ENCODE results near the gene OPCML. TPM values are rescaled to one million over a fixed set of nuclear protein-coding genes. Genes with fewer than 3 reads are reported as not detected.

OPCML gene
- total and polyA plus RNA-seq, 2 donors, result 0.06 to 2.3 TPM

- Histone ChIP-seq H3K27ac (ENCODE audit: low read depth) (no peak overlapping the region), H3K4me1 (ENCODE audit: insufficient read depth) (no peaks in the 10 kb centered on the region), H3K4me3 (ENCODE audit: low read depth, low read length) (no peak overlapping the region), H3K36me3 (ENCODE audit: insufficient read depth) (no peaks in the 10 kb centered on the region)
- whole genome bisulfite sequencing, result 69% methylated on average over 3 of the region's 3 CpGs
- no peak for DNase-seq (ENCODE audit: extremely low spot score)
These were observed 559.7 kb downstream of the OPCML start for GRCh38 chr11:132972565-132972964.

- Histone ChIP-seq H3K27ac (ENCODE audit: low read depth) (no peak overlapping the region), H3K4me1 (ENCODE audit: insufficient read depth) (no peaks in the 10 kb centered on the region), H3K4me3 (ENCODE audit: low read depth, low read length) (no peak overlapping the region), H3K36me3 (ENCODE audit: insufficient read depth) (no peaks in the 10 kb centered on the region)
- DNase-seq (ENCODE audit: extremely low spot score), result no peak
- WGBS, result 46% methylated on average over 4 of the region's 4 CpGs
These were observed 561.0 kb downstream of the OPCML start for GRCh38 chr11:132971351-132971750.

DNA sequence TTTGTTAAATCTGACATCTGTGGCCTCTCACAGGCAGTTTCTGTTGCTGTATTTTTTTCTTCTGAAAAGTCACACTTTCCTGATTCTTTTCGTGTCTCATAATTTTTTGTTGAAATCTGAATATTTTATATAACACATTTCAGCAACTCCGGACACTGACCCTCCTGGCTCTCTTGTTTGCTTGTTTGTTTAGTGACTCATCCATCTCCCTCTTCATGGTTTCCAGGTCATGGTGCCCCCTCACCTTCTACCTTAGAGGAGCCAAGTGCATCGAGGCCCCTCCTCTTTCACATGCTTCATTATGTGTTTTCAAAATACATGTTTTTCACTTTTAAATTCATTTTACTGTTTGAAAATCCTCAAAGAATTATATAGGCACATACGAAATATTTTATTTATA lies 562.4 kb downstream of the OPCML start:
- 80% methylated on average over 4 of the region's 4 CpGs for WGBS
- no peak overlapping the region for H3K27ac ChIP-seq (ENCODE audit: low read depth)
- H3K36me3 ChIP-seq (ENCODE audit: insufficient read depth), result no peaks in the 10 kb centered on the region
- H3K4me3 ChIP-seq (ENCODE audit: low read depth, low read length), result no peak overlapping the region
- no peak for DNase-seq (ENCODE audit: extremely low spot score)
- no peaks in the 10 kb centered on the region for H3K4me1 ChIP-seq (ENCODE audit: insufficient read depth)

DNA sequence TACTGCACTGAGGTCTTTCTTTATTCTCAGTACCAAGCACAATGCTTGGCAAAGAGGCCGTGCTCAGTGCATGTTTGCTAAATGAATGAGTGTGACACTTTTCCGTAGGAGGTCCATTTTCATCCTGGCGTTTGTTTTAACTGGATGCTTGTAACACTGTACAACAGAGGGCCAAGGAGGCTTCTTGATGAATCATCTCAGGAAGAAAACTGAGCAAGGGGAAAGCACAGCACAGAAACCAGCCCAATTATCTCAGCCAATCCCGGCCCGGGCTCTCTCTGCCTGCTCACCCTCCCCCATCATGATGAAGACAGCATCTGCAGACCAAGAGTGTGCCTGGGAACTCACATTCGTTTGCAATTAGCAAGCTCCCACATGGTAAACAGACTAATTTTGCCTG lies 570.3 kb downstream of the OPCML start:
- Histone ChIP-seq H3K4me1 (ENCODE audit: insufficient read depth) (no peaks in the 10 kb centered on the region), H3K36me3 (ENCODE audit: insufficient read depth) (no peaks in the 10 kb centered on the region), H3K4me3 (ENCODE audit: low read depth, low read length) (no peak overlapping the region), H3K27ac (ENCODE audit: low read depth) (no peak overlapping the region)
- WGBS, result 42% methylated on average over 6 of the region's 6 CpGs
- DNase-seq (ENCODE audit: extremely low spot score), result no peak

DNA sequence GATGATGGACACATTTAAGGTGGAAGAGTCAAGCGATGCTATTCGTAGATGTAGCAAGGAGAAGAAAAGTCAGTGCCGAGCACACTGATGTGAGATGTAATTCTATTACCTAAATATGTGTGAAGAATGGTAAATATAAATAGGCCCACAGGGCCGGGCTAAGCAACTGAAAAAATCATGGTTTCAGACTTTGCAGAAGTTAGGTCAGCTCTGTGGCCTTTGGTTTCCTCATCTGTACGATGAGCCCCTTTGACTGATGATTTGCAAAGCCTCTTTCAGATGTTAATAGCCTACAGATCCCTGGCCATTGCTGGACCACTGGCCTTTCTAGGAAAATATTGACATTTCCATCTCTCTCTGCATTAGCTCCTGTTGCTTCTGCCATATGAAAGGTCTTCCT lies 570.8 kb downstream of the OPCML start:
- WGBS, result 83% methylated on average over 5 of the region's 5 CpGs
- Histone ChIP-seq H3K4me1 (ENCODE audit: insufficient read depth) (no peaks in the 10 kb centered on the region), H3K27ac (ENCODE audit: low read depth) (no peak overlapping the region), H3K36me3 (ENCODE audit: insufficient read depth) (no peaks in the 10 kb centered on the region), H3K4me3 (ENCODE audit: low read depth, low read length) (no peak overlapping the region)
- no peak for DNase-seq (ENCODE audit: extremely low spot score)

- H3K36me3 ChIP-seq (ENCODE audit: insufficient read depth), result no peaks in the 10 kb centered on the region
- DNase-seq (ENCODE audit: extremely low spot score), result no peak
- H3K4me3 ChIP-seq (ENCODE audit: low read depth, low read length), result no peak overlapping the region
- H3K4me1 ChIP-seq (ENCODE audit: insufficient read depth), result no peaks in the 10 kb centered on the region
- no peak overlapping the region for H3K27ac ChIP-seq (ENCODE audit: low read depth)
- WGBS, result 51% methylated on average over 21 of the region's 21 CpGs
These were observed 571.8 kb downstream of the OPCML start for GRCh38 chr11:132960273-132961078.

- Histone ChIP-seq H3K4me3 (ENCODE audit: low read depth, low read length) (no peak overlapping the region), H3K36me3 (ENCODE audit: insufficient read depth) (no peaks in the 10 kb centered on the region), H3K27ac (ENCODE audit: low read depth) (no peak overlapping the region), H3K4me1 (ENCODE audit: insufficient read depth) (no peaks in the 10 kb centered on the region)
- WGBS, result 44% methylated on average over 3 of the region's 3 CpGs
- DNase-seq (ENCODE audit: extremely low spot score), result no peak
These were observed 572.6 kb downstream of the OPCML start for GRCh38 chr11:132959693-132960092.

DNA sequence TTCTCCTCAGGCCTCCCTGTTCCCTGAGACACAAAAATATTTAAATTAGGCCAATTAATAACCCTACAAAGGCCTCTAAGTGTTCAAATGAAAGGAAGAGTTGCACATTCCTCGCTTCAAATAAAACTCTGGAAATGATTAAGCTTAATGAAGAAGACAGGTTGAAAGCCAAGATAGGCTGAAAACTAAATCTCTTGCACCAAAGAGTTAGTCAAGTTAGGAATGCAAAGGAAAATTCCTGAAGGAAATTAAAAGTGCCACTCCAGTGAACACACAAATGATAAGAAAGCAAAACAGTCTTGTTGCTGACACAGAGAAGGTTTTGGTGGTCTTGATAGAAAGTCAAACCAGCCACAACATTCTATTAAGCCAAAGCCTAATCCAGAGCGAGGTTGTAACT lies 574.4 kb downstream of the OPCML start:
- WGBS, result 81% methylated on average over 2 of the region's 2 CpGs
- Histone ChIP-seq H3K27ac (ENCODE audit: low read depth) (no peak overlapping the region), H3K4me1 (ENCODE audit: insufficient read depth) (no peaks in the 10 kb centered on the region), H3K4me3 (ENCODE audit: low read depth, low read length) (no peak overlapping the region), H3K36me3 (ENCODE audit: insufficient read depth) (no peaks in the 10 kb centered on the region)
- no peak for DNase-seq (ENCODE audit: extremely low spot score)

DNA sequence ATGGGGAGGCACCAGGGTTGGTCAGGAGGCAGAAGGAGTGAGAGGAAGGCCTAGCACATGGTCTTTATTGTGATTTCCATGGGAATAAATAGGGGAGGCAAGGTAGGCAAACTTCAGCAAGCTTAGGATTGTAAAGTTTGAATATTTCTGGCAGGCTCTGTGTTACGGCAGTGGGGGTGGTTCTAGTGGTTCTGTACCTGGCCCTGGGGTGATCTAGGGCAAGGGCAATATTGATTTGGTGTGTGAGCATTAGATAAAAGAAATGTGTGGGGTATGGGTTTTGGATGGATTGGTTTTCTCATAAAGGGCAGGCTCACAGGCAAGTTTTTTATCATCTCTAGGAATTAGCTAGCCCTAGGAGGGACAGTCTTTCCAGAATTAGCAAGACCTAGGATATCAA lies 584.0 kb downstream of the OPCML start:
- H3K4me3 ChIP-seq (ENCODE audit: low read depth, low read length), result no peak overlapping the region
- H3K4me1 ChIP-seq (ENCODE audit: insufficient read depth), result no peaks in the 10 kb centered on the region
- DNase-seq (ENCODE audit: extremely low spot score), result no peak
- H3K36me3 ChIP-seq (ENCODE audit: insufficient read depth), result no peaks in the 10 kb centered on the region
- WGBS, result 88% methylated on average over 1 of the region's 1 CpG
- H3K27ac ChIP-seq (ENCODE audit: low read depth), result no peak overlapping the region

- no peak overlapping the region for H3K4me3 ChIP-seq (ENCODE audit: low read depth, low read length)
- WGBS, result 34% methylated on average over 9 of the region's 9 CpGs
- no peak for DNase-seq (ENCODE audit: extremely low spot score)
- H3K27ac ChIP-seq (ENCODE audit: low read depth), result no peak overlapping the region
- no peaks in the 10 kb centered on the region for H3K4me1 ChIP-seq (ENCODE audit: insufficient read depth)
- no peaks in the 10 kb centered on the region for H3K36me3 ChIP-seq (ENCODE audit: insufficient read depth)
These were observed 587.7 kb downstream of the OPCML start for GRCh38 chr11:132944569-132944944.

- no peaks in the 10 kb centered on the region for H3K36me3 ChIP-seq (ENCODE audit: insufficient read depth)
- under 1% methylated on average over 104 of the region's 104 CpGs for WGBS
- H3K4me1 ChIP-seq (ENCODE audit: insufficient read depth), result no peaks in the 10 kb centered on the region
- H3K4me3 ChIP-seq (ENCODE audit: low read depth, low read length), result peak overlapping the region; percentile 33
- DNase-seq (ENCODE audit: extremely low spot score), result no peak
- H3K27ac ChIP-seq (ENCODE audit: low read depth), result no peak overlapping the region
These were observed 588.4 kb downstream of the OPCML start for GRCh38 chr11:132943706-132944568.

DNA sequence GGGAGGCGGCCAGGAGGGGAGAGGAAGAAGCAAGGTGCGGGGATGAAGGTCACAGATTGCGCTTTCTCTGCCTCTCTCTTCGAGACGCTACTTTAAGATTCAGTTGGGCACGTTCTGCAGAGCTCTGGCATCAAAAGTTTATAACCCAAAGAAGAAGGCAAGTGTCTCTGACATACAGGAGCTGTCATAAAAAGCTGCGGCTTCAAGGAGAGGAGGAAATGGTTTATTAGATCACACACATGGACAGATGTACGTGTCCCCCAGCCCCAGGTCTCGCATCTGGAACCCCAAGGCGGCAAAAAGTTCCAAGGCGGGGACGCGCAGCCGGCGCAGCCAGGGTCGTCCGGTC lies 589.0 kb downstream of the OPCML start:
- WGBS, result under 1% methylated on average over 17 of the region's 17 CpGs
- peak overlapping the region; percentile 33 for H3K4me3 ChIP-seq (ENCODE audit: low read depth, low read length)

DNA sequence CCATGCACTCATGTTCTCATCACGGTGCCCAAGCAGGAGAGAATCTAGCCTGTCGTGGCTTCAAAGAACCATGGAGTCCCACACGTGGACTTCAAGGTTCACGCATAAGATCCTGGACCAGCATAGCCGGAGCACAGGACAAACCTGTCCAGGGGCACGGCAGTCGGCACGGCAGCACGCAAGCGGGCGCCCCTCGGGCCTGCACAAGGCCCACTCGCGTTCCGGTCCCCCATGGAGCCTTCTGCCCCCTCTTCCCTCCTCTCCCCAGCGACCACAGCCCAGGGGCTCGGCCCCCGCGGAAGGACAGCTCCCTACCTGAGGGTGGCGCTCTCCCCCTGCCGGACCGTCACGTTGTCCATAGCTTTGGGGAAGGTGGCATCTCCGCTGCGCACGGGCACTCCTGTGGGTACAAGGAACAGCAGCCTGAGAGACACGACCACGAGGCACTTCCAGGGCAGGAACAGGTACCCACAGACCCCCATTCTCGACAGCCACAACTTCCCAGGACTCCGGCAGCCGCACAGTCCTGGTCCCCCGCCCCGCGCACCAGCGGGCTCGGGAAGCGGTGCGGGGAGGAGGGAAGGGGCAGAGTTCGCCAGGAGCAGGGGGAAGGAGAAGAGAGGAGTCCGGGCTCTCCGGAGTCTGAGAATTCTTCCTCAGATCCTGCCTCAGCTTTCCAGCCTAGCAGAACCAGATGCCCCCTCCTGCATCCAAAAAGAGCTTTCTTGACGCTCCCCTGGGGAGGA lies 589.5 kb downstream of the OPCML start:
- no peak overlapping the region for H3K27ac ChIP-seq (ENCODE audit: low read depth)
- DNase-seq (ENCODE audit: extremely low spot score), result no peak

More for the DNA sequence above, 589.0 kb downstream of the OPCML start:
- Histone ChIP-seq H3K4me1 (ENCODE audit: insufficient read depth) (no peaks in the 10 kb centered on the region), H3K27ac (ENCODE audit: low read depth) (no peak overlapping the region), H3K36me3 (ENCODE audit: insufficient read depth) (no peaks in the 10 kb centered on the region)
- DNase-seq (ENCODE audit: extremely low spot score), result no peak

More for the DNA sequence above, 589.5 kb downstream of the OPCML start:
- Histone ChIP-seq H3K4me3 (ENCODE audit: low read depth, low read length) (no peak overlapping the region), H3K36me3 (ENCODE audit: insufficient read depth) (no peaks in the 10 kb centered on the region), H3K4me1 (ENCODE audit: insufficient read depth) (no peaks in the 10 kb centered on the region)
- whole genome bisulfite sequencing, result 23% methylated on average over 40 of the region's 42 CpGs
